Stimulated activated CD8-positive, alpha-beta memory T cell treated with anti-CD3 and anti-CD28 coated beads, Interleukin-15, amount 100 ng/mL, for 4 hours (primary cell): ENCODE measurements around the gene CCDC200.
"Not testable (repeated sequence)": the region's sequence is repeated elsewhere in the genome, so short reads cannot be mapped to it uniquely, and the experiment has no call there.

ENCODE experiments used
- DNase-seq, 2 donors: peaks; one replicate each; pipeline ENCODE4 v3.0.0-alpha.2; 2020; ENCODE audit warnings: low read depth in 2 of 2

The CCDC200 gene

DNA sequence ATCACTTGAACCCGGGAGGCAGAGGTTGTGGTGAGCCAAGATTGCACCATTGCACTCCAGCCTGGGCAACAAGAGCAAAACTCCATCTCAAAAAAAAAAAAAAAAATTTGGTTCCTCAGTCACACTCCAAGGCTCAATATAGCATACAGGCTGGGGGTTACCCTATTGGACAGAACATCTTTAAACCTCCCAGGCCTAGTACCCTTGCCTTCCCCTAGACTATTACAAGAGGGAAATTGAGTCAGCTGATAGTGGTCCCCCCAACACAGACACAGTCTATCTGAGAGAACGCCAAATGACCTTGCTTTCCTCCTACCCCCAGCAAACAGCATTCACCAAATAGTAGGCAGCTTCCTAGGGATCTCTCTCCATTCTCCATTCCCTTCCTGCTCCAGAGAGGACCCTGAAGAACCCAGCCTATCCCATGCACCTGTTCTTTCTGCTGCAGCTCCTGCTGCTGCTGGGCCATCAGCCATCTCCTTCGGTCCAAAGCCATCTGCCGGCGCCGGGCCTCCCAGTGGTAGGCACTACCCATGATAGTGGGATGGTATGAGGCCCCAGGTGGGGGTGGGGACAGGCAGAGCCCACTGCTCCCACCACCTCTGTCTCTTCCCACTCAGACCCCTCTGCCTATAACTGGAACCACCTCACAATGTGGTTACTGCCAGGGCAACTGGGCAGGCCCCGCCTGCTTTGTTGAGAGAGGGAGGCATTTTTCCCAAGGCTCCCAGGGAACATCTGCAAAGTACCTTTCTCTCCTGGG, at the start of gene CCDC200:
Gene CCDC200, minus strand, starts transcription at position 604 of the 763 bp plus-strand sequence. Its CDS starts 69 bp downstream, at position 535.
- DNase-seq, result not testable (repeated sequence)

- not testable (repeated sequence) for DNase-seq
Observed at GRCh38 chr17:43272914-43273313, 44.5 kb upstream of the CCDC200 start.

DNA sequence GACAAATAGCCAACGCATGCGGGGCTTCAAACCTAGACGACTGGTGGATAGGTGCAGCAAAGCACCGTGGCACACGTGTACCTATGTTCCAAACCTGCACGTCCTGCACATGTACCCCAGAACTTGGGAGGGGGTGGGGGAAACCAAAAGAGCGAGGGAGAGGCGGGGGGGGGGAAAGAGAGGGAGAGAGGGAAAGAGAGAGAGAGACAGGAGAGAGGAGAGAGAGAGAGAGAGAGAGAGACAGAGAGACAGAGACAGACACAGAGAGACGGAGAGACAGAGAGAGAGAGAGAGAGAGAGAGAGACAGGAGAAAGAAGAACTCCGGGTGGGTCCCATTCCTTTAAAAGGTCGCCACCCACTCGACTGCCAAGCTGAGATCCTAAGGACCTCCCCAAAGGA, 44.1 kb upstream of the CCDC200 start:
- DNase-seq, result not testable (repeated sequence)

GRCh38 chr17:43270552-43271504, 42.4 kb upstream of the CCDC200 start:
- not testable (repeated sequence) for DNase-seq

DNA sequence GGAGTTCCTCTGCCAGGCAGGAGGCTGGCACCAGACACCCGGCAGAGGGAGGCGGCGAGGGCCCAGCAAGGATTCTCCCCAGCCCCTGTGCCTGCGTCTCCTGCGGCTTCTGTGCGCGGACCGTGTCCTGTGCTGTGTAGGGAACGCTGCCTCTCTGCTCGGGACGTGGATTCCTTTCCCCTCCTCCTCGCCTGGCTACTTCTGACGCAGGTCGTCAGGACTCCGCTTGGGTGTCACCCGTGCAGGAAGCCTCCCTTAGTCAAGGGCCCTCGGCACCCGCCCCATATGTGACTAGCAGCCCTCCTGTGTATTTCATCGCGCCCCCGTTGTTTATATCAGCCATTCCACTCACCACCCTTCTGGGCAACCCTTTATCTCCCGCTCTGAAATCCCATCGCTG, 18.0 kb upstream of the CCDC200 start:
- not testable (repeated sequence) for DNase-seq

DNA sequence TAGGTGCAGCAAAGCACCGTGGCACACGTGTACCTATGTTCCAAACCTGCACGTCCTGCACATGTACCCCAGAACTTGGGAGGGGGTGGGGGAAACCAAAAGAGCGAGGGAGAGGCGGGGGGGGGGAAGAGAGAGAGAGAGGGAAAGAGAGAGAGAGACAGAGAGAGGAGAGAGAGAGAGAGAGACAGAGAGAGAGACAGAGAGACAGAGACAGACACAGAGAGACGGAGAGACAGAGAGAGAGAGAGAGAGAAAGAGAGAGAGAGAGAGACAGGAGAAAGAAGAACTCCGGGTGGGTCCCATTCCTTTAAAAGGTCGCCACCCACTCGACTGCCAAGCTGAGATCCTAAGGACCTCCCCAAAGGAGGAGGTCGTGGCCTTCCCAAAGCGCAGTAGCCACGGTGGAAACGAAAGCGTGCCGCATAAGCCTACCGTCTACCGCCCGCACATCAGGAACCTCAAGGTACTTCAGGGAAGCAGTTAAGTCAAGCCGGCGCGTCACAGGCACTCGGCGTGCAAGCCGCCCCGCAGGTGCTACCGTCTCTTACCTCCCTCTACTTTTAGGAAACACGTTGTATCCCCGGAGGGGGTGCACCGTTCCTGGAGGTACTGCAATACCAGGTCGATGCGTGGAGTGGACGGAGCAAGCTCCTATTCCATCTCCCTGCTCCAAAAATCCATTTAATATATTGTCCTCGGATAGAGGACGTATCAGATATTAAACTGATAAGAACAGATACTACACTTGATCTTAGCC, 12.4 kb upstream of the CCDC200 start:
- not testable (repeated sequence) for DNase-seq

DNA sequence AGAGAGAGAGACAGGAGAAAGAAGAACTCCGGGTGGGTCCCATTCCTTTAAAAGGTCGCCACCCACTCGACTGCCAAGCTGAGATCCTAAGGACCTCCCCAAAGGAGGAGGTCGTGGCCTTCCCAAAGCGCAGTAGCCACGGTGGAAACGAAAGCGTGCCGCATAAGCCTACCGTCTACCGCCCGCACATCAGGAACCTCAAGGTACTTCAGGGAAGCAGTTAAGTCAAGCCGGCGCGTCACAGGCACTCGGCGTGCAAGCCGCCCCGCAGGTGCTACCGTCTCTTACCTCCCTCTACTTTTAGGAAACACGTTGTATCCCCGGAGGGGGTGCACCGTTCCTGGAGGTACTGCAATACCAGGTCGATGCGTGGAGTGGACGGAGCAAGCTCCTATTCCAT, 11.2 kb upstream of the CCDC200 start:
- DNase-seq, result not testable (repeated sequence)

GRCh38 chr17:43233877-43234276, 5.5 kb upstream of the CCDC200 start, which contains the start of gene RNU2-1:
Gene RNU2-1 (minus strand): TSS chr17:43233977.
- DNase-seq, result not testable (repeated sequence)

DNA sequence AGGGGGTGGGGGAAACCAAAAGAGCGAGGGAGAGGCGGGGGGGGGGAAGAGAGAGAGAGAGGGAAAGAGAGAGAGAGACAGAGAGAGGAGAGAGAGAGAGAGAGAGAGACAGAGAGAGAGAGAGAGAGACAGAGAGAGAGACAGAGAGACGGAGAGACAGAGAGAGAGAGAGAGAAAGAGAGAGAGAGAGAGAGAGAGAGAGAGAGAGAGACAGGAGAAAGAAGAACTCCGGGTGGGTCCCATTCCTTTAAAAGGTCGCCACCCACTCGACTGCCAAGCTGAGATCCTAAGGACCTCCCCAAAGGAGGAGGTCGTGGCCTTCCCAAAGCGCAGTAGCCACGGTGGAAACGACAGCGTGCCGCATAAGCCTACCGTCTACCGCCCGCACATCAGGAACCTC, 4.8 kb upstream of the CCDC200 start:
- DNase-seq, result not testable (repeated sequence)

DNA sequence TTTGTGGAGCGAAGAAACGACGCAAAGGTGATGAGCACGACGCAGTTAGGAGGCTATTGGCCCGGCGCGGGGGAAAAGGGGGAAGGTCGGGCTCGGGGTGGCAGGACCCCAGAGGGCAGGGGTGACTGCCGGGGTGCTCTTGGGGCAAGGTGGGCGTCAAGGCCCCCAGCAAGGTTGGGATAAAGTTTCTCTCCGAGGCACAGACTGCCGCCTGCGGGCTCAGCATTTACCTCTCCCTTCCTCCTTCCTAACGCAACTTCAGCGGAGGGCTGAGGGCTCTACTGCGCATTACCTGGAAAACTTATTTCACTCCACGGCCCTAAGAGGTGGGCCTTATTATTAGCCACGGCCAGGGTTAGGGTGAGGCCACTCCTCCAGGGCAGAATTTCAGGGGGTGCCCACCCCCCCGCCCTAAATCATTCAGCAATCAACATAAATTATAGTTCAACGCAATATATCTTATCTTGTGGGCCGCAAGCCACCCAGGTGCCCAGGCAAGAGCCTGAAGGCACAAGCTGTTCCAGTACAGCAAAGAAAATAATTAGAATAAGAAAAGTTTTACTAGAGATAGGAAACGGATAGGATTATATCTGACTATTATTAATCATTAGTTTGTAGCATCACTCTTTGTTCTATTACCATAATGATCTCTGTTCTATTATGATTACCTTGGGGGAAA, 3.7 kb upstream of the CCDC200 start:
- DNase-seq, result not testable (repeated sequence)

- not testable (repeated sequence) for DNase-seq
Observed at GRCh38 chr17:43231205-43232020, 3.0 kb upstream of the CCDC200 start.

GRCh38 chr17:43226393-43226792, 2.0 kb downstream of the CCDC200 start:
- DNase-seq, result no peak

- no peak for DNase-seq
Observed at GRCh38 chr17:43224146-43224705, 4.2 kb downstream of the CCDC200 start.

DNA sequence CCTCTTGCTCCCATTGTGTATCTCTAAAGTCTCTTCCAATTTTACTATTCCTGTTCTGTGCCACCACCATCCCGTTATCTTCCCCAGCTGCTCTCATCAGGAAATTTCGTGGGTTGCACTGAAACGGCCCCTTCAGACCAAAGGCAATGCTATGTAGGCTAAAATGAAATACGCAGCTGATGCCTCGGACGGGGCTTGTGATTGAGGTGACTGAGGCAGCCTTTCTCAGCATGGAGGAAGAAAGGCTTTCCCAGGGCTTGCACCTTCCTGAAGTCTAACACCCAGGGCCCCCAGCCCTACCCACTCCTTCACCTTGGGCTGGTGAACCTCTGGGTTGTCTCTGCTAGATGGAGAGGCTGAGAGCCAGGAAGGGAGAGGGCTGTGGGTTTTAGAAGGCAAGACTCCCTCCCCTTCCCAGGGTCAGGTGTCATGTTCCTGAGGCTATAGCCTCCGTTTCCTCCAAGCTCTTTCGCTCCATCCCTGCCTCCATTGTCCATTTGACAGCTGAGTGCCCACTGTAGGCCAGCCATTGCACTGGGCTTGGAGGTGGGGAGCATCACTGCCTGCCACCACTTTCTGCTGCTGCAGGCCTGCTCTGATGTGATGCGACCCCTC, 7.8 kb downstream of the CCDC200 start:
- DNase-seq, result no peak

DNA sequence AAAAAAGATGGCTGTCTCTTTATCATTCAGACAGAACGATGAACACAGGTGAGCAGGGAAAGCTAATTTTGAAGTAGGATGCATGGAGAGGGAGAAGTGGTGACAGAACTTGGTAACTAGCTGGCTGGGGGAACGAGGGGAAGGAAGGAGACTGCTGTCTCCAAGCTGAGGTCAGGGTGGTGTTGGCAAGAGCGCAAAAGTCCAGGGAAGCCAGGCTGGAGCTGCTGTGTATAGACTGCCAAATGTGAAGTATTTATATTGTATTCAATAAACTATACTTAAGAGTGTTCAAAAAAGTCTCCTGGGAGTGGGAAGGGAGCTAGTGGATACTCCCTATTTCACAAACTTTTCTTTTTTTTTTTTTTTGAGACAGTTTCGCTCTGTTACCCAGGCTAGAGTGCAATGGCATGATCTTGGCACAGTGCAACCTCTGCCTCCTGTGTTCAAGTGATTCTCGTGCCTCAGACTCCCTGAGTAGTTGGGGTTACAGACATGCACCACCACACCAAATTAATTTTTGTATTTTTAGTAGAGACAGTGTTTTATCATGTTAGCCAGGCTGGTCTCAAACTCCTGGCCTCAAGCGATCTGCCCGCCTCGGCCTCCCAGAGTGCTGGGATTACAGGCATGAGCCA, 8.6 kb downstream of the CCDC200 start:
- no peak for DNase-seq

- DNase-seq, result no peak
Observed at GRCh38 chr17:43219001-43219400, 9.4 kb downstream of the CCDC200 start.

- DNase-seq, result peak in 1 of 2 donors; percentile 26
Observed at GRCh38 chr17:43217614-43218087, 10.8 kb downstream of the CCDC200 start.

- DNase-seq, result no peak
Observed at GRCh38 chr17:43216762-43217613, 11.4 kb downstream of the CCDC200 start.
